Central memory CD8-positive, alpha-beta T cell (primary cell): ENCODE results near the gene CRYL1.

Source experiments
- ATAC-seq: fragments of 150-1000 bp; cut with Tn5 transposase; replicated peaks from 2 replicates; pipeline ENCODE4 v1.10.0; 2022; ENCODE audit warnings: mild to moderate bottlenecking, moderate FRiP score, moderate number of reproducible peaks; ENCODE audit not compliant: poor library complexity, severe bottlenecking; ENCODE audit errors: extremely low read depth
- DNase-seq, 2 donors: peaks; one replicate each; pipeline ENCODE4 v3.0.0; 2021; ENCODE audit warnings: low spot score in 2 of 2
- H3K27ac Mint-ChIP-seq: one replicate; pipeline ENCODE4 v1.8.0; 2022; ENCODE audit warnings: low read depth, mild to moderate bottlenecking, moderate library complexity, mixed read lengths
- H3K27me3 Mint-ChIP-seq: one replicate; pipeline ENCODE4 v1.8.0; 2022; ENCODE audit warnings: mixed read lengths
- H3K36me3 Mint-ChIP-seq: one replicate; pipeline ENCODE4 v1.8.0; 2022; ENCODE audit warnings: mild to moderate bottlenecking, moderate library complexity, mixed read lengths; ENCODE audit not compliant: insufficient read depth
- H3K4me1 Mint-ChIP-seq: one replicate; pipeline ENCODE4 v1.8.0; 2022; ENCODE audit warnings: mixed read lengths
- H3K4me3 Mint-ChIP-seq: one replicate; pipeline ENCODE4 v1.8.0; 2022; ENCODE audit warnings: mild to moderate bottlenecking, moderate library complexity, mixed read lengths
- H3K9me3 Mint-ChIP-seq: one replicate; pipeline ENCODE4 v1.8.0; 2022; ENCODE audit warnings: mixed read lengths

The CRYL1 gene

DNA sequence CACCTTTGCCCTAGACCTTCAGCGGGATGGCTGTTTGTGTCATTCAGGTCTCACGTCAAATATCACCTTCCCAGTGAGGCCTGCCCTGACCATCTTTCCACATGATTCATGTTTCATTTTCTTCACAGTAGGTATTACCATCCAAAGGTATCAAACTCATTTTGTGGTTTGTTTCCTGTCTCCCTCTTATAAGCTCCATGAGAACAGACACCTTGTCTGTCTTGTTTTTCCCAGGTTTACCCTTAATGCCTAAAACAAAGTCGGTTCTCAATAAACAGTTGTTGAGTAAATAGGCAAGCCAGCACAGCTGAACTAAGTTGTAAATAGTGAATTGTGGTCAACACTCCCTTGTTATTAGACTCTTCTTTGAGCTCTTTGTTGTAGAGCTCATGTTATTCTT lies 170.9 kb downstream of the CRYL1 start:
- Mint-ChIP-seq H3K4me3 (no peak overlapping the region), H3K27ac (no peak overlapping the region), H3K9me3 (no peaks in the 10 kb centered on the region), H3K4me1 (no peaks in the 10 kb centered on the region), H3K36me3 (no peaks in the 10 kb centered on the region), H3K27me3 (peaks cover 5% of the 10 kb centered on the region)
- DNase-seq (no peak), ATAC-seq (no peak)

DNA sequence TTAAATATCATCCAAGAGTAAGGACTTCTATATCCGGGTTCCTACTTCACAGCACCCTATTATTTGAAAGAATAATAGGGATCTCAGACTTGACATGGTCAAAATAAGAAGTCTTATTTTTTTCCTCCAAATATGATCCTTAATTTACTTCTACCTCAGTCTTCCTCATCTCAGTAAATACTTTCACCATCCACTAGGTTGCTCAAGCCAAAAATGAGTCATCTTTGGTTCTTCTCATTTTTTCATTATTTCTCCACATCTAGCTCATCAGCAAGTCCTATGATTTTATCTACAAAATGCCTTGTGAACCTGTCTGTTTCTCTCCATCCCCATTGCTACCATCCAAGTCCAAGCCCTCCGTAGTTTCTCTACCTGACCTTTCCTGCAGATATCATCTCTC lies 171.7 kb downstream of the CRYL1 start:
- Mint-ChIP-seq H3K4me1 (no peaks in the 10 kb centered on the region), H3K27ac (no peak overlapping the region), H3K4me3 (no peak overlapping the region), H3K27me3 (no peaks in the 10 kb centered on the region), H3K36me3 (no peaks in the 10 kb centered on the region), H3K9me3 (no peaks in the 10 kb centered on the region)
- DNase-seq, result no peak
- no peak for ATAC-seq
